ENCODE measurements around the gene RIOK2.

Gene RIOK2

DNA sequence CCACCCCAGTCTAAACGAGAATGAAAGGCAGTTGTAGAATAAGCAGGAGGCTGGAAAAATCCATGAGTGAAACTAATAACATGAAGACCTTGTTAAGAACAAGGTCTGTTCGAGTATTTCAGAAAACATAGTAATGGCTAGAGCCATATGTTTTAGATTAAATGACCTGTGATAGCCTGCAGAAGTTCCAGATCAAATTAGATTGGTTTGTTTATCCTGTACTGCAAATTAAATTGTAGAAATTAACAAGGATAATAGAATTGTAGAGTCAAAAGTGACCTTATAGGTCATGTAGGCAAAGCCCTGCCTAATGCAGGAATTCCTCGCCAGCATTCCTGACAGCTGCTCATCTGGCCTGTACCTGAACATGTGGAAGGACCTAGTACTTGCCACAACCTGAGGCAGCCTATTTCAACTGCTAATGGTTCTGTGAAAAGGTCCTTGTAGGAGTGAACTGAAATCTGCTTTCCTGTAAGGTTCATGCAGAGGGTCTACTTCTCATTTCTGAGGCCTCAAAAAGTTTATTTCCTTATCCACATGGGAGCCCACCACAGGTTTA, 57.8 kb downstream of the RIOK2 start:
- no peak for DNase-seq (ENCODE audit: low spot score)

DNA sequence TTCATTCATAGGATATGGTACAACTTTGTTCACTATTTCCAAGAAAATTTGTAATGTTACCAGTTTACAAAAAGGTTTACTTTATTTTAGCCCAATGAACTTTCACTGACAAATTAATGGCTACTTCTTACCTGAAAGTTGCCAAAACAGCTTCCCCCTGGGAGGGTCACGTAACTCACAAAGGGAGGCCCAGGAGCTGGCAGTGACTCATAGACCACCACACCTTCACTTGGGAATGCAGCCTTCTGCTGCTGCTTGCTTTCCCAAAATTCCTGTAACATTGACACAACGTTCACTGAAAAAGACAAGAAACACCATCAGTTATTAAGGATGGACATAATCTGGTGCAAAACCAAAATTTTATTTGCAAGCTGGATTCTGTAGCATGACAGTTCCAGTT, 58.7 kb downstream of the RIOK2 start:
- no peak for DNase-seq (ENCODE audit: low spot score)

DNA sequence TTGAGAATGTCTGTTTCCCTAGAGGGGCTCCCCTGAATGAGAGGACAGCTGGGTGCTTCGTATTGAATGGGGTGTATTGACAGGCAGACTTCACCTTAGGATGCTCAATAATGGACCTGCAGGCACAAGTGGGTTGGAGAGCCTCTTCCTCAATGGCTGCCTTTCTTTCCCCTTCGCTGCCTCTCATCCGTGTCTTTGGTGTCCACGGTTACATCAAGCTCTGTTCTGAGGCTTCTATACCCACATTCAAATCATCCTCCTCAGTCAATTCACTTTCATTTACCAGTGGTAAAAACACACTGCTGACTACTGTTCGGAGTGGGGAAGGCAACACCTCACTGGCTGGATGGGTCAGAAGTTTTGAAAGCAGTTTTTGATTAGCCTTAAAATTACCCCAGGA, 61.2 kb downstream of the RIOK2 start:
- DNase-seq (ENCODE audit: low spot score) = no peak

DNA sequence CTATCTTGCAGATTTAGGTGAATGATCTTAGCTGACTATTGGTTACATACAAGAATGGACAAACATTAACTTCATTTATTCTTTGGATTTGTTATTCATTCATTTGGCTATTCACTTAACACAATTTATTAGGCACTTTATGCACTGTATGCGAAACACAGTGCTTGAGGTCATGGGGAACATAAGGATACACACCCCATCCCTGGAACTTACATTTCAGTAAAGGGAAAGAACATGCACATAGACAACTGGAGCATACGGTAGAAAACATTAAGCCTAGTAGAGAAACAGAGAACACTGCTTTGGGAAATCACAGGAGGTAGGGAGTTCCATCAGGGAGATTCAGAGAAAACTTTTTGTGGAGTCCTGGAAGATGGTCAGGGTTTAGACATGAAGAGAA, 62.9 kb downstream of the RIOK2 start:
- no peak for DNase-seq (ENCODE audit: low spot score)

DNA sequence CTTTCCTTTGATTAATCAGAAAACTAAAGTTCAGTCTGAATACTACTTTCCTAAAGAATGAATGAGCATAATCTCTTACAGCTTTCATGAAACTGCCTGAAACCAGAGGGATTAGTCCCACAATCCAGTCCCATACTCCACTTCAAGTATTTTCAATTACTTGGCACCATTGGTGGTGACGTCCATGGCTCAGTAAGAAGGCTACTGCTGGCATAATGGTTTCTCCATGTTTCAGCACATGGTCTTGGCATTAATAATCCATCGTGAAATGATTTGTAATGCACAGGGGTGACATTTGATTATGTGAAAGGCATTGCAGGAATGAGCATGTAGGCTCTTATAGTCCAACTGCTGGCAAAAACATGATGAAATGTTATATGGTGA, 64.0 kb downstream of the RIOK2 start:
- no peak for DNase-seq (ENCODE audit: low spot score)

DNA sequence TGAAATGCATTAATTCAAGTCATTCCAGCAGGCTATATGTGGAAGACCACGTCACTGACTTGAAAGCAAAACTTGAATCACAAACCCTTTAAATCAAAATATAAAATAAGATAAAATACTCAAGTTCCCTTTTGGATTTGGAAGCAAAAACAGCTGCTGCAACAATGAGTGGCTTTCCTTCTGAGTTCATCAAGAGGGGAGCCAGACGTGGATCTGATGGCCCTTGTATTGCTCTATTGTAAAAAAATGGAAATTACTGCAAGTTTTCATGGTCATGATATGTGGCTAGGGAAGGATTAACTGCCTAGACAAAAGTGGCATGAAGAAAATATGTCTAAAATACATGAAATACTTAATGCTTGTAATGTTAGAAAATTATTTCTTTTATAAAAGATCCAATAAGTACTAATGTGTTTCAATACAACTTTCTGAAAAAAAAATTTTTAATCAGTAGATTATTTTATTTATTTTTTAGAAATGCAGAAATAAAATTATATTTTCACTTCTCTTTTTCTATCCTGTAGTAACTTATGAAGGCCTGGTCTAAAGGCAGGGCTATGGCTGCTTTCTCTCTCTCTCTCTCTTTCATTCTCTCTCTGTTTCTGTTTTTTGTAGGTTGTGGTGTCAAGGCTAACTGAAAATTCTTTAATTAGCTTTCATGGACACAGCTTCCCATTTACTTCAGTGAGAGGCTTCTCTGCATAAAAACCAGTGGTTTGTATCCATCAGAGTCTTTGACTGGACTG, 64.6 kb downstream of the RIOK2 start:
- DNase-seq (ENCODE audit: low spot score) = no peak

DNA sequence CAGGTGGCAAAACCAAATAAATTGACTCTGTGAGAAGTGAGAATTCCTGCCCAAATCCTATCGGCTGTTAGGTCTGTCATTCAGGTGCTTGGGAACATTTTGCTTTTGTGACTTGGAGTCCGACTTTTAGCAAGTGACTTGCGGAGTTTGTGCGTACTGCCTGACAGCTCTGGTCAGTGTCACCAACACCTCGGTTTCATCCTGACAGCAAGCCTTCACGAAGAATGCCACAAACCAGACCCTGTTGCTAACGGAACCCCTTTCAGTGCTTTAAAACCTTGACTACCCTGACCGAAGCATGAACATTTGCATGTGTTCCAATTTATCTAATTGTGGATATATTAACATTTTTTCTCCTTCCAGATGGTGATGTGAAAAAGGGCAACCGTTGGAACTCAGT, 67.1 kb downstream of the RIOK2 start:
- DNase-seq (ENCODE audit: low spot score) = no peak

DNA sequence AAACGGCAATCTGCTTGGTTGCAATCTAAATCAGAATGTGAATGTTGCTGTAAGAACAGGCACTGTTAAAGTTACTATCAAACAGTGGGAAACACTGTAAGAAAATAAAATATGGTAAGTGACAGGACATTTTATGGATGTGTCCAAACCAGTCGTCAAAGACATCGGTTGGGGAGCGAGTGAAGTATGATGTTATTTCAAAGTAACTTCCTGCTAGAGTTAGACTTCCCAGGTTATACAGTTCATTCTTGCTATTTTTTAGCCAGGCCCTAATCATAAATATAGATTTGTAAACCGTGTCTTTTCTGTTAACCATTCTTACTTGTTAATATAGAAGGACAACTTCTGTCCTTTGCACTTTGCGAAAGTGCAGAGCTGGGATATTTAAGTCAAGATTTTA, 70.8 kb downstream of the RIOK2 start:
- no peak for DNase-seq (ENCODE audit: low spot score)

DNA sequence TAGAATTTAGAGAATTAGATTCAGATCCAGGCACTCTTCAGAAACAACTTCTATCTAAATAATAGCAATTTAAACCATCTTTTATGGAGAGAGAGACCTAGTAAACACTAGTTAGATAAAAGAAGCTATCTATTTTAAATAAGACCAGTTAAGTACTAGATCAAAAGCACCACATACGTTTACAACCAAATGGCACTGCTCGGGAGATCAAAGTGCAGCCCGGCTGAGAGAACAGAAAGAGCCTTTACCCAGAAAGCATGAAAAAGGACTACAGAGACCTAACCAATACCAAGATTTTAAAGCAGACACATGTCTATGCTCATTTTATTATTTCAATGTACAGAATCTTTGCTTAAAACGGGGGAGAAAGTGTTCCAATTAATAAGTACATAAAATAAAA, 71.4 kb downstream of the RIOK2 start:
- no peak for DNase-seq (ENCODE audit: low spot score)

DNA sequence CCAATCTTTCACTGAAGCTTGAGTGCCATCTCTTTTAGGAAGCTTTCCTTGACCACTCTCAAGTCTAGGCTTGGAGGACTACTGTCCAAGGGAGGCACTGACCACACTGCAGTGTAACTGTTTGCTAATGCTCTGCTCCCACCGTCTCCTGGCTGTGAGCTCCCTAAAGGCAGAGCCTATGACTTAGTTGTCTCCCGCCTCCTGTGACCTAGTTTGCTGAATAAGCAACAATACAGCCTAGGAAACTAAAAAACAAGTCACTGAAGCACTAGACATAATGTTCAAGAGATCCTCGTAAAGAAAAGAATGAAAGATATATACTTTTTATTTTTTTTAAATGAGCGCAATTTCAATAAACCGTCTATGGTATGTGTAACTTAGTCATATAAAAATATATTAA, 72.0 kb downstream of the RIOK2 start:
- DNase-seq (ENCODE audit: low spot score) = no peak

Measured in CD4-positive, alpha-beta T cell treated with Interleukin-2 at 100 ng/mL for 4 hours (primary cell).